WTC11 (cell line): ENCODE results near the gene CD44.

ENCODE experiments used
- CTCF ChIP-seq: fragments of 200-600 bp; IDR thresholded peaks from 2 replicates; pipeline ENCODE4 v1.8.0; 2022; ENCODE audit warnings: antibody characterized with exemption
- GABPB1 ChIP-seq: sonication (generic); formaldehyde crosslinking; IDR thresholded peaks from 2 replicates; pipeline ENCODE4 v1.8.1; 2023; ENCODE audit warnings: mild to moderate bottlenecking, missing genetic modification reagents
- USF2 ChIP-seq: sonication (generic); formaldehyde crosslinking; IDR thresholded peaks from 2 replicates; pipeline ENCODE4 v1.8.1; 2023; ENCODE audit warnings: mild to moderate bottlenecking, missing genetic modification reagents, moderate library complexity

GRCh38 chr11:35104655-35105054 lies 34.3 kb upstream of the CD44 start:
- TF ChIP-seq USF2 (CRISPR knock-in tag) (no peak), GABPB1 (CRISPR knock-in tag) (no peak), CTCF (no peak)
